Fibroblast of lung (primary cell): Measurements from ENCODE around the gene FNDC3A. TPM values are rescaled to one million over a fixed set of nuclear protein-coding genes. Genes with fewer than 3 reads are reported as not detected.
A peak's percentile ranks its signal among the peaks of the same experiment; 100 is the strongest.

Source experiments
- DNase-seq, 2 donors: peaks; one replicate each; pipeline versions ENCODE4 v3.0.0 to v3.0.0-alpha.2; 2010; ENCODE audit warnings: low read depth in 2 of 2
- H2AFZ ChIP-seq: 2 replicates; pipeline ENCODE4 v1.5.1; 2012; ENCODE audit warnings: low read length, control low read depth, inconsistent platforms
- H3K27ac ChIP-seq: 2 replicates; pipeline ENCODE4 v1.5.1; 2011; ENCODE audit warnings: low read length, control low read depth; ENCODE audit not compliant: insufficient read depth
- H3K27me3 ChIP-seq: 2 replicates; pipeline ENCODE4 v1.5.1; 2011; ENCODE audit warnings: mild to moderate bottlenecking, low read length; ENCODE audit not compliant: control insufficient read depth, insufficient read depth
- H3K36me3 ChIP-seq: 2 replicates; pipeline ENCODE4 v1.5.1; 2011; ENCODE audit warnings: low read length; ENCODE audit not compliant: control insufficient read depth, insufficient read depth
- H3K4me1 ChIP-seq: 2 replicates; pipeline ENCODE4 v1.5.1; 2011; ENCODE audit warnings: low read length; ENCODE audit not compliant: control insufficient read depth, insufficient read depth; ENCODE audit errors: extremely low read depth
- H3K4me2 ChIP-seq: 2 replicates; pipeline ENCODE4 v1.5.1; 2011; ENCODE audit warnings: low read length, control low read depth; ENCODE audit not compliant: insufficient read depth; ENCODE audit errors: extremely low read depth
- H3K4me3 ChIP-seq, 4 experiments: fragments of 200-600 bp in 1 of 4; sonication (generic) in 1 of 4; replicated peaks in 1 of 4; 2 replicates each; pipeline ENCODE4 v1.5.1; 2011 to 2016; ENCODE audit warnings: low read length in 4 of 4, low read depth in 3 of 4, mild to moderate bottlenecking in 3 of 4, control low read depth in 2 of 4, inconsistent platforms in 1 of 4, mixed read lengths in 1 of 4; ENCODE audit not compliant: insufficient read depth in 1 of 4; ENCODE audit errors: control extremely low read depth in 1 of 4
- H3K79me2 ChIP-seq: 2 replicates; pipeline ENCODE4 v1.5.1; 2012; ENCODE audit warnings: mild to moderate bottlenecking, low read length, inconsistent platforms; ENCODE audit not compliant: control insufficient read depth, insufficient read depth
- H3K9ac ChIP-seq: 2 replicates; pipeline ENCODE4 v1.5.1; 2011; ENCODE audit warnings: mild to moderate bottlenecking, low read length, control low read depth; ENCODE audit not compliant: insufficient read depth
- H3K9me3 ChIP-seq: 2 replicates; pipeline ENCODE4 v1.5.1; 2012; ENCODE audit warnings: low read depth, low read length; ENCODE audit not compliant: control insufficient read depth, insufficient read depth
- H4K20me1 ChIP-seq: 2 replicates; pipeline ENCODE4 v1.5.1; 2011; ENCODE audit warnings: low read length; ENCODE audit not compliant: control insufficient read depth, insufficient read depth; ENCODE audit errors: extremely low read depth
- CTCF ChIP-seq, 2 donors: IDR thresholded peaks in 1 of 2; conservative IDR thresholded peaks in 1 of 2; 1 replicate in 1 of 2; 2 replicates in 1 of 2; pipeline ENCODE4 v1.5.1; 2011 to 2012; ENCODE audit warnings: low read length in 2 of 2, control low read depth in 1 of 2, inconsistent platforms in 1 of 2, low read depth in 1 of 2, mild to moderate bottlenecking in 1 of 2
- EZH2 ChIP-seq: IDR thresholded peaks from 2 replicates; pipeline ENCODE4 v1.5.1; 2012; ENCODE audit warnings: low read length, control low read depth, mild to moderate bottlenecking; ENCODE audit errors: missing control alignments
- polyA plus RNA-seq, 2 donors: library from polyadenylated mRNA; depleted of rRNA in 1 of 2; stranded (reverse) in 1 of 2; unstranded in 1 of 2; fragments of >200 nt; gene quantifications; 2 replicates each; pipeline ENCODE4 v1.2.1, GENCODE V29; 2011 to 2012; ENCODE audit warnings: missing spikeins in 1 of 2
- total RNA-seq: library from RNA; depleted of rRNA; stranded (reverse); fragments of >200 nt; gene quantifications from 2 replicates; pipeline ENCODE4 v1.2.1, GENCODE V29; 2014

Gene FNDC3A
- total and polyA plus RNA-seq, 2 donors (not counting 1 experiment from before 2014, with no cell fraction given), result 44.7 to 79.4 TPM

GRCh38 chr13:48993150-48993549 is 17.4 kb downstream of the FNDC3A start:
- no peak overlapping the region for H2AFZ ChIP-seq
- TF ChIP-seq EZH2, result no peak

GRCh38 chr13:48994706-48995105 is 19.0 kb downstream of the FNDC3A start:
- Histone ChIP-seq H4K20me1 (no peaks in the 10 kb centered on the region), H3K79me2 (peaks cover 18% of the 10 kb centered on the region), H3K9me3 (no peaks in the 10 kb centered on the region), H3K27ac (no peak overlapping the region), H3K4me1 (no peaks in the 10 kb centered on the region), H2AFZ (no peak overlapping the region), H3K36me3 (no peaks in the 10 kb centered on the region), H3K4me3 (no peak overlapping the region), H3K9ac (no peak overlapping the region), H3K4me2 (no peak overlapping the region), H3K27me3 (no peaks in the 10 kb centered on the region)
- TF ChIP-seq CTCF (conservative IDR thresholded peaks at IDR 0.05 in 1 of 2, IDR thresholded peaks at IDR 0.05 in 1 of 2; ENCODE audit: low read depth in 1 of 2, low read length in 2 of 2) (no peak), EZH2 (no peak)
- DNase-seq, result peak; percentile 45 to 63

More at GRCh38 chr13:48993150-48993549, 17.4 kb downstream of the FNDC3A start:
- no peaks in the 10 kb centered on the region for H3K27me3 ChIP-seq
- no peaks in the 10 kb centered on the region for H3K4me1 ChIP-seq
- no peak overlapping the region for H3K9ac ChIP-seq
- no peaks in the 10 kb centered on the region for H3K36me3 ChIP-seq
- H3K79me2 ChIP-seq, result peaks cover 12% of the 10 kb centered on the region
- no peak overlapping the region for H3K27ac ChIP-seq
- no peak for DNase-seq
- no peaks in the 10 kb centered on the region for H3K9me3 ChIP-seq
- H4K20me1 ChIP-seq, result no peaks in the 10 kb centered on the region
- H3K4me2 ChIP-seq, result no peak overlapping the region
- H3K4me3 ChIP-seq, result no peak overlapping the region

- no peaks in the 10 kb centered on the region for H3K36me3 ChIP-seq
- no peak overlapping the region for H3K4me2 ChIP-seq
- no peak overlapping the region for H3K9ac ChIP-seq
- no peak for DNase-seq
- TF ChIP-seq CTCF (conservative IDR thresholded peaks at IDR 0.05 in 1 of 2, IDR thresholded peaks at IDR 0.05 in 1 of 2; ENCODE audit: low read depth in 1 of 2, low read length in 2 of 2) (no peak), EZH2 (no peak)
- no peak overlapping the region for H3K27ac ChIP-seq
- H3K27me3 ChIP-seq, result no peaks in the 10 kb centered on the region
- no peak overlapping the region for H3K4me3 ChIP-seq
- H3K4me1 ChIP-seq, result no peaks in the 10 kb centered on the region
- no peaks in the 10 kb centered on the region for H3K9me3 ChIP-seq
- no peak overlapping the region for H2AFZ ChIP-seq
- H4K20me1 ChIP-seq, result no peaks in the 10 kb centered on the region
- peaks cover 21% of the 10 kb centered on the region for H3K79me2 ChIP-seq
Measured at GRCh38 chr13:48998641-48999292, 23.1 kb downstream of the FNDC3A start.
